ENCODE measurements around the gene KCNQ5.

The KCNQ5 gene

GRCh38 chr6:72930556-72931132, 308.8 kb downstream of the KCNQ5 start:
- no peak for DNase-seq (ENCODE audit: low spot score)
- TF ChIP-seq CTCF (IDR thresholded peaks at IDR 0.05; ENCODE audit: extremely low read depth, missing control alignments) = no peak

GRCh38 chr6:72931325-72931887, 309.5 kb downstream of the KCNQ5 start:
- DNase-seq (ENCODE audit: low spot score) = no peak
- no peak for TF ChIP-seq CTCF (IDR thresholded peaks at IDR 0.05; ENCODE audit: extremely low read depth, missing control alignments)

- TF ChIP-seq CTCF (IDR thresholded peaks at IDR 0.05; ENCODE audit: extremely low read depth, missing control alignments) = no peak
- no peak for DNase-seq (ENCODE audit: low spot score)
Observed at GRCh38 chr6:72933233-72933632, 311.4 kb downstream of the KCNQ5 start.

- DNase-seq (ENCODE audit: low spot score) = no peak
- TF ChIP-seq CTCF (IDR thresholded peaks at IDR 0.05; ENCODE audit: extremely low read depth, missing control alignments) = no peak
Observed at GRCh38 chr6:72936766-72937559, 315.1 kb downstream of the KCNQ5 start.

- DNase-seq (ENCODE audit: low spot score) = no peak
- TF ChIP-seq CTCF (IDR thresholded peaks at IDR 0.05; ENCODE audit: extremely low read depth, missing control alignments) = no peak
Observed at GRCh38 chr6:72938104-72938503, 316.2 kb downstream of the KCNQ5 start.

- no peak for DNase-seq (ENCODE audit: low spot score)
- TF ChIP-seq CTCF (IDR thresholded peaks at IDR 0.05; ENCODE audit: extremely low read depth, missing control alignments) = no peak
Observed at GRCh38 chr6:72939004-72939403, 317.1 kb downstream of the KCNQ5 start.

GRCh38 chr6:72940265-72940664, 318.4 kb downstream of the KCNQ5 start:
- no peak for DNase-seq (ENCODE audit: low spot score)
- TF ChIP-seq CTCF (IDR thresholded peaks at IDR 0.05; ENCODE audit: extremely low read depth, missing control alignments) = no peak
